HG02970 (cell line): ENCODE measurements around the gene LARP6.
"Not testable (repeated sequence)": the region's sequence is repeated elsewhere in the genome, so short reads cannot be mapped to it uniquely, and the experiment has no call there.

ENCODE experiments used
- ATAC-seq: cut with Tn5 transposase; IDR thresholded peaks from one replicate; pipeline ENCODE4 v1.9.1; 2021; ENCODE audit warnings: mild to moderate bottlenecking, moderate library complexity, moderate number of reproducible peaks; ENCODE audit not compliant: unreplicated experiment, low FRiP score

Gene LARP6

GRCh38 chr15:70853973-70854665 lies at the start of gene LARP6:
Gene LARP6, minus strand, starts transcription at chr15:70854157. Its CDS starts 69 bp downstream, at chr15:70854088.
- no peak for ATAC-seq

GRCh38 chr15:70902107-70902506 lies 48.1 kb upstream of the LARP6 start:
- no peak for ATAC-seq

GRCh38 chr15:70892912-70893560 lies 39.1 kb upstream of the LARP6 start:
- no peak for ATAC-seq

GRCh38 chr15:70892002-70892911 lies 38.3 kb upstream of the LARP6 start, which contains the start of the genes LRRC49 and THAP10:
Gene LRRC49, plus strand, starts transcription at chr15:70892826. Its CDS starts 69 bp downstream, at chr15:70892895.
Gene THAP10, minus strand, starts transcription at chr15:70892433. Its CDS starts 161 bp downstream, at chr15:70892272.
- ATAC-seq = peak; percentile 78

- ATAC-seq = no peak
Observed at GRCh38 chr15:70882361-70882760, 28.4 kb upstream of the LARP6 start.

GRCh38 chr15:70880781-70881180 lies 26.8 kb upstream of the LARP6 start:
- no peak for ATAC-seq

- ATAC-seq = no peak
Observed at GRCh38 chr15:70879401-70879800, 25.4 kb upstream of the LARP6 start.

- ATAC-seq = no peak
Observed at GRCh38 chr15:70876683-70877082, 22.7 kb upstream of the LARP6 start.

GRCh38 chr15:70876011-70876410 lies 22.1 kb upstream of the LARP6 start:
- no peak for ATAC-seq

- ATAC-seq = no peak
Observed at GRCh38 chr15:70875001-70875782, 21.2 kb upstream of the LARP6 start.

- no peak for ATAC-seq
Observed at GRCh38 chr15:70873232-70874054, 19.5 kb upstream of the LARP6 start.

- not testable (repeated sequence) for ATAC-seq
Observed at GRCh38 chr15:70871490-70871889, 17.5 kb upstream of the LARP6 start.

GRCh38 chr15:70870051-70870450 lies 16.1 kb upstream of the LARP6 start:
- no peak for ATAC-seq

- ATAC-seq = no peak
Observed at GRCh38 chr15:70869346-70869745, 15.4 kb upstream of the LARP6 start.

GRCh38 chr15:70867911-70868467 lies 14.0 kb upstream of the LARP6 start:
- ATAC-seq = no peak

GRCh38 chr15:70866982-70867641 lies 13.2 kb upstream of the LARP6 start:
- no peak for ATAC-seq

- no peak for ATAC-seq
Observed at GRCh38 chr15:70863450-70864218, 9.7 kb upstream of the LARP6 start.

- no peak for ATAC-seq
Observed at GRCh38 chr15:70859998-70860397, 6.0 kb upstream of the LARP6 start.
